ENCODE data around the gene ALMS1.
"Not testable (repeated sequence)": the region's sequence is repeated elsewhere in the genome, so short reads cannot be mapped to it uniquely, and the experiment has no call there.

The ALMS1 gene

GRCh38 chr2:73516033-73516432 lies 130.4 kb downstream of the ALMS1 start:
- TF ChIP-seq CTCF (IDR thresholded peaks at IDR 0.05; ENCODE audit: extremely low read depth, missing control alignments), result no peak
- DNase-seq (ENCODE audit: low spot score), result no peak

- TF ChIP-seq CTCF (IDR thresholded peaks at IDR 0.05; ENCODE audit: extremely low read depth, missing control alignments), result no peak
- no peak for DNase-seq (ENCODE audit: low spot score)
Observed at GRCh38 chr2:73528688-73529087, 143.1 kb downstream of the ALMS1 start.

GRCh38 chr2:73530773-73531172 lies 145.1 kb downstream of the ALMS1 start:
- DNase-seq (ENCODE audit: low spot score), result not testable (repeated sequence)

GRCh38 chr2:73532381-73532780 lies 146.7 kb downstream of the ALMS1 start:
- no peak for DNase-seq (ENCODE audit: low spot score)
- no peak for TF ChIP-seq CTCF (IDR thresholded peaks at IDR 0.05; ENCODE audit: extremely low read depth, missing control alignments)

GRCh38 chr2:73536133-73536840 lies 150.7 kb downstream of the ALMS1 start:
- TF ChIP-seq CTCF (IDR thresholded peaks at IDR 0.05; ENCODE audit: extremely low read depth, missing control alignments), result no peak
- DNase-seq (ENCODE audit: low spot score), result no peak

DNA sequence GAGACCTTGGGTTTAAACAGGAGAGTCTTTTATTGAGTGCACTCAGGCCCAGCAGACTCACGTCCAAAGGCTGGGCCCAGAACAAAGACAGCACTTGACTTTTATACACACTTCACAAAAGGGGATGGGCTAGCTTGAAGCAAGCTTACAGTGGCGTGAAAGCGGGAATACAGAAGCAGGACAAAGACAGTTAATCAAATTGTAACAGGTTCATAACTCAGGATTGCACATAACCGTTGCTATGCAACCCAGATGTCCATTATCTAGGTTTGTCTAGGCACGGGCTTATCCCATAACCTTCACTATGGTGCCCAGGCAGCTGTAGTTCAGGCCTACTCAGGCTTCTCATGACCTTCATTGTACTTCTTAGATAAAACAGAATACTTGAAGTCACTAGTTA lies 175.2 kb downstream of the ALMS1 start:
- not testable (repeated sequence) for DNase-seq (ENCODE audit: low spot score)

DNA sequence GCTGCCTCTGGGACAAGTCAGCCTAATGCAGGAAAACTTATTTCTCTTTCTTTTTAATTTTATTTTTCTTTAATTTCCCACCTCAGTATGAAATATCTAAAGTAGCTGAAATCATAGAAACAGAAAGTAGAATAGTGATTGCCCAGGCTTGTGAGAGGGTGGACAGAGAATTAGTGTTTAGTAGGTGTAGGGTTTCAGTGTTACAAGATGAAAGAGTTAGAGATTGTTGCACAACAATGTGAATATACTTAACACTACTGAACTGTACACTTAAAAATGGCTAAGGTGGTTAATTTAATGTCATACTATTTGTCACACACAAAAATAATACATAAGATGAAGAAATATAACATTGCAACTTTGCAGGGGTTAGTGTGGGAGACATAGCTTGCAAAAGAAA lies 175.8 kb downstream of the ALMS1 start:
- no peak for TF ChIP-seq CTCF (IDR thresholded peaks at IDR 0.05; ENCODE audit: extremely low read depth, missing control alignments)
- no peak for DNase-seq (ENCODE audit: low spot score)

DNA sequence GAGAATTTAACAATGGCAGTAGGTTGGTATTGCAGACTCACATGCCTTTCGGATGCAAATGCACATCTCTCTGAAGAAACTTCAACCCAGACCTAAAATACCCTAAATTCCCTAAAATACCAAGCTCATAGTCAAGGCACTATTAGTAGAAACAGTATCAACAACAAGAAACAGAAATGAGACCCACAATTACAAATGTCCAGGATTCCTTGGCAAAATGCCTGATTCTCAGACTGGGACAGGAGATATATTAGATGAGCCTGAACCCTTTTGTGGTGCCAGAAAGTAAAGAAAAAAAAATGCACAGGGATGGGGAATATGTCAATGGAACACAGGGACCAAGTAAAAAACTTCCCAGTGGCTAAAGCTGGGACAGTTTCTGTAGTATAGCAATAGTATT lies 179.3 kb downstream of the ALMS1 start:
- no peak for DNase-seq (ENCODE audit: low spot score)
- TF ChIP-seq CTCF (IDR thresholded peaks at IDR 0.05; ENCODE audit: extremely low read depth, missing control alignments), result no peak
